Stimulated activated naive CD8-positive, alpha-beta T cell treated with anti-CD3 and anti-CD28 coated beads, Interleukin-15, Interleukin-2, amounts not matched to agents 100 U/mL and 50 U/mL, for 24 hours (primary cell): Measurements from ENCODE around the gene ZNF784.

Experiments
- ATAC-seq: fragments of 150-1000 bp; cut with Tn5 transposase; one replicate; pipeline ENCODE4 v1.10.0; 2021
- DNase-seq: peaks from one replicate; pipeline ENCODE4 v3.0.0; 2021

ZNF784 gene

DNA sequence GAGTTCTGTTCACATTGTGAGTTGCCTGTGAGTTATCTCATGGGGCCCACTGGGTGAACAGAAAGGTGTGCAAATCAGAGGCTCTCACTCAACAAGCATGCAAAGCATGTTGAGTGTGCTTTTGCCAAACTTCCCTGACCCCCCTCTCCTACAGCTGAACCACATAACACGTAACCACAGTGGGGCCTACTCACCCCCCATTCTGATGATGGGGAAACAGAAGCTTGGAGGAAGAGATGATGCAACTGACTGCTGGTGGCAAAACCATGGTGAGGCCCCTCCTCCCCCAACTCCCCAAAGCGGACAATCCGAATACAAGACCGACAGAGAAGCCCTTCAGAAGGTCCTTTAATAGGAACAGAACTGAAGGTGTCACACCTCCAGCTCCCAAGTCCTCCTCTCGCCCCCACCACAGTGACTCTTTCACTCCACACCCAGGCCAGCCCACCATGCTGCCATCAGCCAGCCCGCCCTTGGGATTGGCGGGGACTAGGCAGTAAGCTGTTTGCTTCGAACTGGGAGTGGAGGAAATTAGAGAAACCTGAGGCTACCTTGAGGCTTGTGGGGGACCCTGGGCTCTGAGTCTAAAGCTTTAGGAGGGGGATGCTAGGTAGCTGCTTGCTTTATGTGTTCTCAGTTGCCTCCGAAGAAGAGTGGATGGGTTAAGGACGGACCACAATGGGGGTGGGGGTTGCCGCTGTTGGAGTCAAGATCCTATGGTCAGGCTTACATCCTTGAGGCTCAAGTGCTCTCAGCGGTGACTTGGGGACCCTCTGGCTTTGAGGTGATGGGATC is 3.8 kb downstream of the ZNF784 start:
- peak; percentile 13 for ATAC-seq
- DNase-seq, result peak; percentile 52

DNA sequence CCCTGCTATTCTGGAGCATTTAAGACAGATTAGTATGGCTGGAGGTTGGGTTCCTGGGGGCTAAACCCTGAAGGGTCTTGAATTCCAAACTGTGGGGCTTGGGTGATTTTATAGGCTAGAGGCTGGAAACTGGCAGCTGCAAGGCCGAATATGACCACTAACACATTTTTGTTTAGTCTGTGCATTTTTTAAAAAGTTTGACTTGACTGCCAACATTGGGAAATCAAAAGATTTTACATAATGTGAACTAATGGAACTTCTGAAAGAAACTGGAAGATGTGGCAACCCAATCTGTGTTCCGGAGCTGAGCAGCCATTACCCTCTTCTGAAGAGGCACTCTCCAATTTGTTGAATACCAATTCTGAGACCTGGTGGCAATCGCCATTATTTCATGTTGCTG is 5.1 kb downstream of the ZNF784 start:
- DNase-seq (no peak), ATAC-seq (no peak)

DNA sequence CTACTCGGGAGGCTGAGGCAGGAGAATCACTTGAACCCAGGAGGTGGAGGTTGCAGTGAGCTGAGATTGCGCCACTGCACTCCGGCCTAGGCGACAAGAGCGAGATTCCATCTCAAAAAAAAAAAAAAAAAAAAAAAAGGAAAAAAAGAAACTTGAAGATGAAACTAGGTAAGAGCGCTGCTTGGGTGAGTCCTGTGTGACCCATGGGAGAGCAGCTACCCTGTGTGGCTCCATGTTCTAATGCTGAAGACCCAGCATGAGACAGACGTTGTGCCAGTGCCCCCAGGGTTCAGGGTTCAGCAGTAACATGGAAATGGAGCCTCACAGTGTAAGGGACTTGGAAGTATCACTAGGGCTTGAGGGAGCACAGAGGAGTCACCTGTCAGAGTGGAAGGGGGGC is 5.9 kb downstream of the ZNF784 start:
- DNase-seq, result no peak
- no peak for ATAC-seq

DNA sequence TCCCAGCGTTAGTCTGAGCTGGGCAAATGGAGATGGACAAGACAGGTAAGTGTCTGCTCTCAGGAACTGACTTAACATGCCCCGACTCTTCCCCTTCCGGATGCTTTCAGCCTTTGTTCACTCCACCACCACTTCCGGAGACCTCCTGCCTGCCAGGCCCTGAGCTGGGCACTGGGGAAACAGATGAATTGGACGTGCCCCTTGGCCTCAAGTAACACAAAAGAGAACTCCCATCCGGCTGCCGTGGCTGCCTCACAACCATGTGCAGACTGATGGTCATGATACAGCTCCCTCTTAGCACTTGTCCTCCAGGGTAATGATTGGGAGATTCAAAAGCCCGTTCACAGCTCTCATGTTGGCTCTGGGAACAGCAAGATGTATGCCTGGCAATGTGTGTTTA is 6.9 kb downstream of the ZNF784 start:
- DNase-seq, result no peak
- no peak for ATAC-seq

DNA sequence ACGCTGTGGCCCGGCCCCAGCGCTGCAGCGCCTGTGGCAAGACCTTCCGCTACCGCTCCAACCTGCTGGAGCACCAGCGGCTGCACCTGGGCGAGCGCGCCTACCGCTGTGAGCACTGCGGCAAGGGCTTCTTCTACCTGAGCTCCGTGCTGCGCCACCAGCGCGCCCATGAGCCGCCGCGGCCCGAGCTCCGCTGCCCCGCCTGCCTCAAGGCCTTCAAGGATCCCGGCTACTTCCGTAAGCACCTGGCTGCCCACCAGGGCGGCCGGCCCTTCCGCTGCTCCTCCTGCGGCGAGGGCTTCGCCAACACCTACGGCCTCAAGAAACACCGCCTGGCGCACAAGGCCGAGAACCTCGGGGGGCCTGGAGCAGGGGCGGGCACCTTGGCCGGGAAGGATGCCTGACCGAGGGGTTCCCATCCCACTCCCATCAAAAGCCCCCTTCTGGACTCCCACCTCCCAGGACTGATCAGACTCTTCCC is 7.9 kb downstream of the ZNF784 start:
- no peak for ATAC-seq

DNA sequence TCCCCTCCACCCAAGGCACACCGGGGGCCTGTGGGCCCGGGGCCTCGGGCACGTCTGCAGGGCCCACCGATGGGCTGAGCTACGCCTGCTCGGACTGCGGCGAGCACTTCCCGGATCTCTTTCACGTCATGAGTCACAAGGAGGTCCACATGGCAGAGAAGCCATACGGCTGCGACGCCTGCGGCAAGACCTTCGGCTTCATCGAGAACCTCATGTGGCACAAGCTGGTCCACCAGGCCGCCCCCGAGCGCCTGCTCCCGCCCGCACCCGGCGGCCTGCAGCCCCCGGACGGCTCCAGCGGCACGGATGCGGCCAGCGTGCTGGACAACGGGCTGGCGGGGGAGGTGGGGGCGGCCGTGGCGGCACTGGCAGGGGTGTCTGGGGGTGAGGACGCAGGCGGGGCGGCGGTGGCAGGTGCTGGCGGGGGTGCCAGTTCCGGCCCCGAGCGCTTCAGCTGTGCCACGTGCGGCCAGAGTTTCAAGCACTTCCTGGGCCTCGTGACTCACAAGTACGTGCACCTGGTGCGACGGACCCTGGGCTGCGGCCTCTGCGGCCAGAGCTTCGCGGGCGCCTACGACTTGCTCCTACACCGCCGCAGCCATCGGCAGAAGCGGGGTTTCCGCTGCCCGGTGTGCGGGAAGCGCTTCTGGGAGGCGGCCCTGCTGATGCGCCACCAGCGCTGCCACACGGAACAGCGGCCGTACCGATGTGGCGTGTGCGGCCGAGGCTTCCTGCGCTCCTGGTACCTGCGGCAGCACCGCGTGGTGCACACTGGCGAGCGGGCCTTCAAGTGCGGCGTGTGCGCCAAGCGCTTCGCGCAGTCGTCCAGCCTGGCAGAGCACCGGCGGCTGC is 8.6 kb downstream of the ZNF784 start:
- no peak for DNase-seq

More for the DNA sequence above, 7.9 kb downstream of the ZNF784 start:
- DNase-seq, result no peak

DNA sequence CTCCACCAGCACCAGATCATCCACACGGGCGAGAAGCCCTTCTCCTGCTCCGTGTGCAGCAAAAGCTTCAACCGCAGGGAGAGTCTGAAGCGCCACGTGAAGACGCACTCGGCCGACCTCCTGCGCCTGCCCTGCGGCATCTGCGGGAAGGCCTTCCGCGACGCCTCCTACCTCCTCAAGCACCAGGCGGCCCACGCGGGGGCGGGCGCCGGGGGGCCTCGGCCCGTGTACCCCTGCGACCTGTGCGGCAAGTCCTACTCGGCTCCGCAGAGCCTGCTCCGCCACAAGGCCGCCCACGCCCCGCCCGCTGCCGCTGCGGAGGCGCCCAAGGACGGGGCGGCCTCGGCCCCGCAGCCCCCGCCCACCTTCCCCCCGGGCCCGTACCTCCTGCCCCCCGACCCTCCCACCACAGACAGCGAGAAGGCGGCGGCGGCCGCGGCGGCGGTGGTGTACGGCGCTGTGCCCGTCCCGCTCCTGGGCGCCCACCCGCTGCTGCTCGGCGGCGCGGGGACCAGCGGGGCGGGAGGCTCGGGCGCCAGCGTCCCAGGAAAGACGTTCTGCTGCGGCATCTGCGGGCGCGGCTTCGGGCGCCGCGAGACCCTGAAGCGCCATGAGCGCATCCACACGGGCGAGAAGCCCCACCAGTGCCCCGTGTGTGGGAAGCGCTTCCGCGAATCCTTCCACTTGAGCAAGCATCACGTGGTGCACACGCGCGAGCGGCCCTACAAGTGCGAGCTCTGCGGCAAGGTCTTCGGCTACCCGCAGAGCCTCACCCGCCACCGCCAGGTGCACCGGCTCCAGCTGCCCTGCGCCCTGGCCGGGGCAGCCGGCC is 9.4 kb downstream of the ZNF784 start:
- no peak for ATAC-seq
- DNase-seq, result no peak

More for the DNA sequence above, 8.6 kb downstream of the ZNF784 start:
- no peak for ATAC-seq

DNA sequence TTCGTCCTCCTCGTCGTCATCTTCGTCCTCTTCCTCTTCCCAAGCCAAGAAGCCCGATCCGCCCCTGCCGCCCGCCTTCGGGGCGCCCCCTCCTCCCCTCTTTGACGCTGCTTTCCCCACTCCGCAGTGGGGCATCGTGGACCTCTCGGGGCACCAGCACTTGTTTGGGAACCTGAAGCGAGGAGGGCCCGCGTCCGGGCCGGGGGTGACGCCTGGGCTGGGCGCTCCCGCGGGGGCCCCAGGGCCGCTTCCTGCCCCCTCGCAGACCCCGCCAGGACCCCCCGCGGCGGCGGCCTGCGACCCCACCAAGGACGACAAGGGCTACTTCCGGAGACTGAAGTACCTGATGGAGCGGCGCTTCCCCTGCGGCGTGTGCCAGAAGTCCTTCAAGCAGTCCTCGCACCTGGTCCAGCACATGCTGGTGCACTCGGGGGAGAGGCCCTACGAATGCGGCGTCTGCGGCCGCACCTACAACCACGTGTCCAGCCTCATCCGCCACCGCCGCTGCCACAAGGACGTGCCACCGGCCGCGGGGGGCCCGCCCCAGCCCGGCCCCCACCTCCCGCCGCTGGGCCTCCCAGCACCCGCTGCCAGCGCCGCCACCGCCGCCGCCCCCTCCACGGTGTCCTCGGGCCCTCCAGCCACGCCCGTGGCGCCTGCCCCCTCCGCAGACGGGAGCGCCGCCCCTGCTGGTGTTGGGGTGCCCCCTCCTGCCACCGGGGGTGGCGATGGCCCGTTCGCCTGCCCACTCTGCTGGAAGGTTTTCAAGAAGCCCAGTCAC is 10.2 kb downstream of the ZNF784 start:
- no peak for DNase-seq
- no peak for ATAC-seq

DNA sequence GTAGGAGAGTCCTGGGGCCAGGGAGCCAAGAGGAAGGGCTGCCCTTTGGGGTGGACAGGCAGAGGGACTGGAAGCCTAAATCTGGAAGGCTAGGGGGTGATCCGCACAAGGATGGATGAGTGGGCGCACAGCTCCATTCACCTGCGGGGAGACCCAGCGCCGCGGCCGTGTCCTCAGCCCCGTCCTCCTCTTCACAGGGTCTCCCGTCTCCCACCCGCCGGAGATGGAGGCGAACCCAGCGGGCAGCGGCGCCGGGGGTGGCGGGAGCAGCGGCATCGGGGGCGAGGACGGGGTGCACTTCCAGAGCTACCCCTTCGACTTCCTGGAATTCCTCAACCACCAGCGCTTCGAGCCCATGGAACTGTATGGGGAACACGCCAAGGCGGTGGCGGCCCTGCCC is 11.0 kb downstream of the ZNF784 start:
- ATAC-seq (no peak), DNase-seq (no peak)

DNA sequence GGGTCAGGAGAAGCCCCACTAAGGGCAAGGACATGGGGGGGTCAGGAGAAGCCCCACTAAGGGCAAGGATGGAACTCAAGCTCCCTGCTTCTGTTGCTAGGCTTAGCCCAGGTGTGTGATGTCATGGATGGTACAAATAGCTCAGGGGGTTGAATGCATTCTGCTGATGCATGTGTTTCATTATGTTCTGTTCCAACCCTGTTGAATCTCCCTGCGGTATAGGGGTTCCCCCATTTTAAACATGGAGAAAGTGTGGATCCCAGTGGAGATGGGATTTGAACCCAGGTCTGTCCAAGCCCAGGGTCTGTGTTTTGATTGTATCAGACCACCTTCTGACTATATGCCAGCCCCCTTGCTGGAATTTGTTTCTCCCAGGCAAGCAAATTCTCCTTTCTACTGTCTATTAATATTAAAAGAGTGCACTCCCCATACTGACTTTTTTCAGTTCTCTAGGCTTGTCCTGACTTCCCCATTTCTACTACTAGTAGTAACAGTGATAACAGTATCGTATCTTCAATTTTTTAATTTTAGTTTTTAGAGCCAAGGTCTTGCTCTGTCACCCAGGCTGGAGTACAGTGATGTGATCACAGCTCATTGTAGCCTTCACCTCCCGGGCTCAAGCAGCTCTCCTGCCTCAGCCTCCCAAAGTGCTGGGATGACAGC is 12.3 kb downstream of the ZNF784 start:
- ATAC-seq (no peak), DNase-seq (no peak)

DNA sequence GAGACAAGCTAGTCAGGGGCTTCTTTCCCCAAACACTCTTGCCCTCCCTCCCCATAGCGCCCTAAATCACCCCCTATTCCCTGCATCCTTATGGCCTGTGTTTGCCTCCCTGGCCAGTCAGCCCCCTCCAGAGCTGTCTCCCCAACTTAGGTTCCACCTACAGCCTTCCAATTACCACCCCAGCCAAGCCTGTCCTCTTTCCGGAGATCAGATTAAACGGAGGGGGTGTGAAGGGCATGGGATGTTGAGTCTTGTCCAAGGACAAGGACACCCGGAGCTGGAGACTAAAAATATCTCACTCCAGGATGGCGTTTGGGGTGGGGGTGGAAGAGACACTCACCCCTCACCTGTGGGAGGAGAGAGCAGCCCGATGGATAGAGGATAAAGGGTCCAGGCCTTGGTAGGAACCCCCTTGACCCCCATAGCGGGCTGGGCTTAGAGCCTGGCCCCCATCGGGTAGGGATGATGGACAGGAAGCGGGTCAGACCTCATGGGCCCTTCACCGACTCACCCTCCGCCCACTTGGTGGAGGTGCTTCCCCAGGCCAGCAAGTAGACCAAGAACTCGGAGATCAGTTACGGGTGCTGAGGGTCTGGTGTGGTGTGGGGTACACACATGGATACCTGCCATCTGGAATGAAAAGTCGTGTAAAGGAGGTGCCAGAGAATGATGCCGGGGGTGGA is 12.9 kb downstream of the ZNF784 start:
- no peak for DNase-seq

DNA sequence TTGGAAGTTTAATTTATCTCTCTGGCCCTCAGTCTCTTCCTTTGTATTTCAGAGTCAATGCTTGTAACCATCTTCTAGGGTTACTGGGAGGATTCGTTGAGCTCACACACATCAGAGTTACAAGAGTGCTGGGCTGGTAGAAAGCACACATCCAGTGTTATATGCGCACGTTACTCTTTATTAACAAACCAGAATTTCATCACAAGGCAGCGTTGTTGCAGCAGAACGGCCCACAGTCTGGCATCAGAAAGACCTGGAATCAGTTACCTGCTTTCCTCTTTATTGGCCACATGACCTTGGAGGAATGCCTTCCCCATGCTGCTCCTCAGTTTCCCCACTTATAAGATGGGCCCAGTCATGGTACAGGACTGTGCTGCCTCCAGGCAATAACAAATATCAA is 15.0 kb downstream of the ZNF784 start:
- DNase-seq, result no peak
- no peak for ATAC-seq

More for the DNA sequence above, 12.9 kb downstream of the ZNF784 start:
- ATAC-seq, result no peak

DNA sequence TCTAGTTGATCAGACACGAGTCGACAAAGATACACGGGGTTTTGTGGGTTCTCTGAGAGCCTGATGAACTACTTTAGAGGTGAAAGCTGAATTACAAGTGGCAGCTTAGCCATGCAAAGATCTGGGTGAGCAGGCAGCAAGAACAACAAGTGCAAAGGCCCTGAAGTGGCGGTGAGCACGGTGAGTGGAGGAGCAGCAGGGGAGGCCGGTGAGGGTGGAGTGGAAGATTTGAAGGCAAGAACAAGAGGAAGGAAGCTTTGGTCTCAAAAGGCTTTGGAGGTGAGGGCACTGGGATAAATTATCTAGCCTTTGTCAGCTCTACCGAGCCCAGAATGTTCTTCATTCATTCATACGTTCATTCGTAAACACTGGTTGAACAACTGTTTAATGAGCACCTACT is 17.5 kb downstream of the ZNF784 start:
- ATAC-seq (no peak), DNase-seq (no peak)

DNA sequence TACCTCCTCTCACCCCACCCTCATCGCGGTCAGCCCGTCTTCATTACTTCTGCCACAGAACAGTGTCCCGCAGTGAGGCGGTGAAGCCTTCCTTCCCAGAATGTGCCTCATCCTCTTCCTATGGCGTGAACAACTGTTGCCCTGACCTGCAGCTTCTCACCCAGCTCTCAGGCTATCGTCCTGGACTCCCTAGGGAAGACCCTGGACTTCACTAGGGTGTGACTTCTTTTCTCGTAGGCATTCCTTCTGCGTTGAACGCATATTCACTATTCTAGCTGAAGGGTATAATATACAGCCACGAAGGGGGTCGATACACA is 17.9 kb downstream of the ZNF784 start:
- DNase-seq (no peak), ATAC-seq (no peak)

DNA sequence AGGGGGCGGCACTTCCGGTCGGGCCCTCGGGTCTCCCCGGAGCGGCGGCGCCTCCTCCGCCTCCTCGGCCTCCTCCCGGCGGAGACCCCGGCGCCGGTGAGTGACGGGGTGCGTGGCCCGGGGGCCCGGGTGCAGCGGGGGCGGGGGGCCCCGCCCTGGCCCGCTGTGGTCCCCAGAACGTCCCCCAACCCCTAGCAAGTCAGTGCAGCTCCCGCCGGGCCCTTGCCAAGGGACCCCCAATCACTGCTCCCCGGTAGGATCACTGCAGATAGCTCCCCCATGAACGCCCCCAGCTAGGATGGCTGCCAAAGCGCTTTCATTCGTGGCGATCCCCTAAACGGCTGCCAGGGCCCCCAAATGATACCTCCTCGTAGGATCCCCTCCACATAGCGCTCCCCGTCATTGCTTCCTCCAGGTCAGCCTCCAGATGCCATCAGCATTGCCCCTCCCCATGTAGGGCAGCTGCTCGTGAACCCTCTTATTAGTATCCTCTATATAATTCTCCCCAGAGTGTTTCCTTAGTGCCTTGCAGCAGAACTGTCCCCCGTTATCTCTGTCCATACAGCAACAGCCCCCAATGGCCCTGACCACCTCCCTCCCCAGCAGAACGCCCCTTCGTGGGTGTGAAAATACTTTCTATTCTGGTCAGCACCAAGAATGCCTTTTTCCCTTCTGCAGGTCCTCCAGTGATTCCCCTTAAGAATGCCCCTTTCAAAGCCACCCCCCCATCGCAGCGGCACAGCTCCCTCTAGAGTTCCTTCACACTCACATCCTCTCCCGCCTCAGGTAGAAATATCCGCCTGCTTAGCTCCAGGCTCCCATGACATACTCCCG is 18.5 kb downstream of the ZNF784 start, which contains the start of gene ZNF865:
Gene ZNF865 (plus strand): TSS at position 11 of the 834 bp plus-strand sequence. CDS start 7,972 bp downstream, outside the sequence.
- DNase-seq, result peak; percentile 79
- ATAC-seq, result peak; percentile 55

DNA sequence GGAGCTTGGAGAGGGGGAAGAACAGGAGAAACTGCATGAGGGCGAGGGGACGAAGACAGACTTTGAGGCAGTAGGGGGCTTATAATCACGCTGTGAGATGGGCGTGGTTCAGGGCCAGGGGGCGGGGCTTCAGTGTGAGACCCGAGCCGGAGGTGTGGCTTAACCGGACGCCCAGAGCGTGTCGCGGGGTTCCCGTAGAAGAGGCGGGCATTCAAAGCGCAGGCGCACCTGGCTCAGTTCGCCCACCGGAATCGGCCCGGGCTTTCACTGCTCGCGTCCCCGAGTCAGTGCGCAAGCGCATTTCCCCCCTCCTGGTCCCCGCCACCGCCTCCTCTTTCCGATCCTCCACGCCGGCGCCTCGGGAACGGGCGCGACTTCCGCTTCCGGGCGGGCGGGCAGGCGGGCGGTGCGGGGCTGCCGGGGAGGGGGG is 19.1 kb downstream of the ZNF784 start:
- ATAC-seq, result peak; percentile 79
- peak; percentile 99 for DNase-seq

DNA sequence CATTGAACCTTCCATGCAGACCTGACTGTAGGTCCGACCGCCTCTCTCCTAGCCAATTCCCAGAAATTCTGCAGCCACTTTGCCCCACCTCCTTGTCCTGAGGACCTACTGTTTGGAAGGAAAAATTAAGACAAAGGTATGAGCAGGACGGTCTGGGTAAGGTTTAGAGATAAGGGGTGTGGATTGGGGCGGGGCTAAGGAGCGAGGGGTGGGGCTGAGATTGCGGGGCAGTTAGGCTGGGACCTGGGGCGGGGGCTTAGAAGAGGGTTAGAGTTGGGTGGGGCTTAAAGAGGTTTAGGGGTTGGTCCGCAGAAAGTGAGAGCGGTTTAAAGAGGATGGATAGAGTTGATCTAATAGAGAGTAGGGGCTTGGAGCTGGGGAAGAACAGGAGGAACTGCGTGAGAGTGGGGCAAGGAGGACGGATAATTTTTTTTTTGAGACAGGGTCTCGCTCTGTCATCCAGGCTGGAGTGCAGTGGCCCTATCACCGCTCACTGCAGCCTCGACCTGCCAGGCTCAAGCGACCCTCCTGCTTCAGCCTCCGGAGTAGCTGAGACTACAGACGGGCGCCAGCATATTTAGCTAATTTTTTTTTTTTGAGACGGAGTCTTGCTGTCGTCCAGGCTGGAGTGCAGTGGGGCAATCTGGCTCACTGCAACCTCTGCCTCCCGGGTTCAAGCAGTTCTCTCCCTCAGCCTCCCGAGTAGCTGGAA is 20.6 kb downstream of the ZNF784 start:
- ATAC-seq, result no peak
- DNase-seq, result no peak

DNA sequence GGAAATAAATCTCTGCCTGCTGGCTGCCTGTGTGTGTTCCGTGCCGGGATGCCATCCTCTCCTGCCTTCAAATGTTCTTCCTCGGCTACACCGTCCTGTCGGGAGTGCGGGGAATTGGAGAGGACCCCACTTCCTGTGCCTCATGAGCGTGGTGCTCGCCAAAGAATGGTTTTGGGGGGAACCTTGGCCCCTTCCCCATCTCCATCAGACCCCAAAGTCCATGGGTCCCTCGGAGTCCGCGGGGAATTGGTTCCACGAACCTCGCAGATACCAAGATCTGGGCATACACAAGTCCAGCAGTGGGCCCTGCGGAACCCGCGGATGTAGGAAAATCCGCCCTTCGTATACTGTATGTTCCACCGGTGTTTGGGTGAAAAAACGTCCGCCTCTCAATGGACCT is 21.3 kb downstream of the ZNF784 start:
- DNase-seq (no peak), ATAC-seq (no peak)
